GM10248 (cell line): ENCODE results near the gene HES1.
"Not testable (repeated sequence)": the region's sequence is repeated elsewhere in the genome, so short reads cannot be mapped to it uniquely, and the experiment has no call there.

Experiments
- CTCF ChIA-PET: fragments of 300-600 bp; sonication (Branson Sonifier 250); formaldehyde crosslinking; extraction: SDS; loops from one replicate; lab custom pipeline; 2021; ENCODE audit warnings: antibody characterized with exemption; lab: Yijun Ruan, JAX
- POLR2A ChIA-PET: fragments of 350-650 bp; sonication (Branson Sonifier 250); formaldehyde crosslinking; extraction: SDS; loops from one replicate; lab custom pipeline; 2020; ENCODE audit warnings: antibody characterized with exemption; lab: Yijun Ruan, JAX
- DNase-seq: peaks from one replicate; pipeline ENCODE4 v3.0.0; 2012; ENCODE audit errors: extremely low spot score
- TF ChIP-seq, protein P1 (sequence below): IDR thresholded peaks from 2 replicates; pipeline ENCODE4 v1.5.1; 2012; ENCODE audit warnings: mild to moderate bottlenecking, low read depth; ENCODE audit errors: extremely low read depth, missing control alignments, control extremely low read depth

HES1 gene

DNA sequence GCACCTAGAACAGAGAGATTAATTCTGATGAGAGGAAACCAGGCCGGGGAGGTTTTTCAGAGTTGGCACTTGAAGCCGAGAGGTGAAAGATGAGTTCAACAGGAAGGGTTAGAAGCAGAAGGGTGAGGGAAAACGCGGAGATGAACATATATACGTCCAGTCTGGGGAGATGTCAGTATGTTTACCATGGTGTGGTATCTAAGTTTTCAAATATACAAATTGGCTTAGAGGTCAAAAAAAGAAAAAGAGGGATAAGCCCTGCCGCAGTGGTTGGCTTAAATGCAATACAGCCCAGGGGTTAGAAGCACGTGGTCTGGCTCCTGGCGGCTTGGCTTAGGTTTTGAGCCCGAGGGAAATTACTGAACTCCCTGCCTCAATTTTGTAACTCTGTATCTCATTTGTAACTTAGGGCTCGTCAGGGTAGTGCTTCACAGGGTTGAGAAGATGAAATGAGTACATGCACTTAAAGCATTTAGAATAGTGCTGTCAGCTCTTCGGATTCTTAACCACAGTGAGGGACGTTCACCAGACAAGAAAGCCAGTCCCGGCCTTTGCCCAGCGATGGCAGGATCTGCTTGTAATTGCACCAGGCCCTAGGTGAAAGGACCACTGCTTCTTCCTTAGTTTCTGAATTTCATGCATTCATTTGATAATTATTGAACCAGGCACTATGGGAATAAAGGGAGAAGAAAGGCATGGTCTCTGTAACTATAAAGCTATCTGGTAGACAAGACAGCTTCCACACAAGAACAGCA lies 6.4 kb downstream of the HES1 start:
- TF ChIP-seq, protein P1, sequence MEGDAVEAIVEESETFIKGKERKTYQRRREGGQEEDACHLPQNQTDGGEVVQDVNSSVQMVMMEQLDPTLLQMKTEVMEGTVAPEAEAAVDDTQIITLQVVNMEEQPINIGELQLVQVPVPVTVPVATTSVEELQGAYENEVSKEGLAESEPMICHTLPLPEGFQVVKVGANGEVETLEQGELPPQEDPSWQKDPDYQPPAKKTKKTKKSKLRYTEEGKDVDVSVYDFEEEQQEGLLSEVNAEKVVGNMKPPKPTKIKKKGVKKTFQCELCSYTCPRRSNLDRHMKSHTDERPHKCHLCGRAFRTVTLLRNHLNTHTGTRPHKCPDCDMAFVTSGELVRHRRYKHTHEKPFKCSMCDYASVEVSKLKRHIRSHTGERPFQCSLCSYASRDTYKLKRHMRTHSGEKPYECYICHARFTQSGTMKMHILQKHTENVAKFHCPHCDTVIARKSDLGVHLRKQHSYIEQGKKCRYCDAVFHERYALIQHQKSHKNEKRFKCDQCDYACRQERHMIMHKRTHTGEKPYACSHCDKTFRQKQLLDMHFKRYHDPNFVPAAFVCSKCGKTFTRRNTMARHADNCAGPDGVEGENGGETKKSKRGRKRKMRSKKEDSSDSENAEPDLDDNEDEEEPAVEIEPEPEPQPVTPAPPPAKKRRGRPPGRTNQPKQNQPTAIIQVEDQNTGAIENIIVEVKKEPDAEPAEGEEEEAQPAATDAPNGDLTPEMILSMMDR, result no peak
- ChIA-PET POLR2A (no interaction called here), CTCF (interaction anchor here (1.2 kb wide), 1 partner anchor 173 kb away, joined by 4 read pairs; no protein-coding TSS in a partner anchor)
- DNase-seq, result no peak

DNA sequence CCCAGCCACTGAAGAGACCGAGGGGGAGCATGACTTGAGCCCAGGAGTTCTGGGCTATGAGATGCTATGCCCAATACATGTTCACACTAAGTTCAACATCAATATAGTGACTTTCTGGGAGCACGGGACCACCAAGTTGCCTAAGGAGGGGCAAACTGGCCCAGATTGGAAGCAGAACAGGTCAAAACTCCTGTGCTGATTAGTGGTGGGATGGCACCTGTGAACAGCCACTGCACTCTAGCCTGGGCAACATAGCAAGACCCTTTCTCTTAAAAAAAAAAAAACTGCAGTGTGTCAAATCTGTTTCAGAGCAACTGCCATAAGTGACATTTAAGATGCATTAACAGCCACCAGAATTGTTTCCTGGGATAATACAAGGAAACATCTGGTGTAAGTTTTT lies 9.8 kb downstream of the HES1 start:
- TF ChIP-seq, protein P1, result no peak
- no peak for DNase-seq
- ChIA-PET POLR2A (no interaction called here), CTCF (no interaction called here)

DNA sequence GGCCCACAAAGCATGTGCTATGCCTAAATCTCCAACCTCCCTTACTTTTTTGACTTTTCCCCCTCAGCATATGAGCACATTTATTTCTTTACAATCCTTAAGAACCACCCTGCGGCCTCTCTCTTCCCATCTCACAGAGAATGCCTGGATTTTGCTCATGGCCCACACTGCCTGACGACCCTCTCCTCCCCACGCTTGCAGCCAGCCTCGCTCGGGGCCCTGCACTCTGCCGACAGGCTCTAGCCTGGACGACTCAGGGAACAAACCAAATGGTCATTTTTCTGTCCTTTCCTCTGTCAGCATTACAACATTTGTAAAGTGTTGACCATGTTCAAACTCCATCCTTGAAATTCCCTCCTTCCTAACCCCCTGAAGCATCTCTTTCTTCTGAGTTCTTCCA lies 11.7 kb downstream of the HES1 start:
- DNase-seq, result no peak
- ChIA-PET POLR2A (no interaction called here), CTCF (no interaction called here)
- TF ChIP-seq, protein P1, result no peak

DNA sequence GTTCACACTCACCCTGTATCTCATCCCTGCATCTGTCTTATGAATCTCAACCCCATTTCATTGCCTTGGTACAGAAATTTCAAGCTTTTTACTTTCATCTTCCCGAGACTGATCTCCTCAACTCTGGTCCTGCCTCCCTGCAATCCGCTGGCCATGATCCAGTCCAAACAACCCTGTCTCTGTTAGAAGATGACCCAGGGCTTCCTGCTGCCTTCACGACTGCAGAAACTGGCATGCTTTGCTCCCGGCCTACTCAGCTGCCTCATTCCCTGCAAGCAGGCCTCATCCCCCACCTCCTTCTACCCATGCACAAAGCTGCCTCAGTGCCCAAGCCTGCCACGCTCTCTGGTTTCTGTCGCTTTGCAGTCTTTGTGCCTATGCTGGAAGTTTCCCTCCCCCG lies 12.4 kb downstream of the HES1 start:
- POLR2A ChIA-PET, result no interaction called here
- CTCF ChIA-PET, result no interaction called here
- DNase-seq, result no peak
- TF ChIP-seq, protein P1, result no peak

DNA sequence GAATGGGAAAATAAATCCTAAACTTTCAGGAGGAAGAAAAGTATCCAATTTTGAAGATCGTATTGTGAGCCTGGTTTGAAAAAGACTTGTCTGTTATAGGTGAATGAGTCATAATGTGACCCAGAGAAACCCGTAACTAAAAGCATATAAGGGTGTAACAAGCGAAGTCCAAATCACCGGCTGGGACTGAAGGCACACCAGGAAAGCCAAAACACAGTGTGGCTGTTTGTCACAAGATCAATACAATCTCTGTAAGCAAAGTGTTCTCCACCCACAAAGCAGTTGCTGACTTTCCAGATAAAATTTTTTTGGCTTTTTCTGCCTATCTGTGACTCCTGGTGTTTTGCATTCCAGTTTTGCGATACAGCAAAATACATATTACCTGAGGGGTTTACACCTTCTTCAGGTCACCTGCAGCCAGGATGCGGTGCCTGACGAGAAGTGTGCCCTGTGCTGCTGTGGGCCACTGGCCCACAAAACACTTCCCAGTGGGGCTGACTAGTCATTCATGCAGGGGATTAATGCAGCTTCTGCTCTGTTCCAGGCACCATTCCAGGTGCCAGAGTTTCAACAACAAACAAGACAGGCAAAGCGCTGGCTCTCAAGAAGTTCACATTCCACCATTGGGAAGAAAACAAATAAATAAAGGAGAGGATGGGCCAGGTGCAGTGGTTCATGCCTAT lies 14.4 kb downstream of the HES1 start:
- DNase-seq, result no peak
- ChIA-PET CTCF (no interaction called here), POLR2A (no interaction called here)
- TF ChIP-seq, protein P1, result no peak

DNA sequence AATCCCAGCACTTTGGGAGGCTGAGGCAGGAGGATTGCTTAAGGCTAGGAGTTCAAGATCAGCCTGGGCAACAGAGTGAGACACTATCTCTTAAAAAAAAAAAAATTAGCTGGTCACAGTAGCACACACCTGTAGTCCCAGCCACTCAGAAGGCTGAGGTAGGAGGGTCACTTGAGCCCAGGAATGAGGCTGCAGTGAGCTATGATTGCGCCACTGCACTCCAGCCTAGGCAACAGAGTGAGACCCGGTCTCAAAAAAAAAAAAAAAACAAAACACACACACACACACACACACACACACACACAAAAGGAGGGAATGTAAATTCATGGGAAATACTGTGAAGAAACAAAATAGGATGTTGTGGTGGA lies 15.0 kb downstream of the HES1 start:
- POLR2A ChIA-PET, CTCF ChIA-PET, DNase-seq: not testable (repeated sequence)

DNA sequence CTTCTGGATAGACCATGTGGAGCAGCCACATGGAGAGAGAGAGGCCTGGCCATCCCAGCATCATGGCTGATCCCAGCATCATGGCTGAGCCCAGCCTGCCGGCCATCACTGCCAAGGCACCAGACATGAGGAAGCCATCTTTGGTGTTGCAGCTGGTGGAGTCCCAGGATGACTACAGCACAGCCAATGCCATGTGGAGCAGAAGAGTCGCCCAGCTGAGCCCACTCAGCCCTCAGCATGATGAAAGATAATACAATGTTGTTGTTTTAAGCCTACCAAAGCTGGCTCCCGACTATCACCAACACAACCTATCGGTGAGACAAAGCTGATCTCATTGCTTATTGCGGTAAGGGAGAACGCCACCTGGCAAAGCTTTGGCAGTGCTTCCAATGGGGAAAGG lies 18.4 kb downstream of the HES1 start:
- TF ChIP-seq, protein P1, result no peak
- no peak for DNase-seq
- ChIA-PET POLR2A (no interaction called here), CTCF (interaction anchor here (1.1 kb wide), 1 partner anchor 21 kb away, joined by 4 read pairs; no protein-coding TSS in a partner anchor)
